ENCODE data around the gene GARS1.
"Not testable (repeated sequence)": the region's sequence is repeated elsewhere in the genome, so short reads cannot be mapped to it uniquely, and the experiment has no call there.

The GARS1 gene

GRCh38 chr7:30630986-30631385 is 36.3 kb downstream of the GARS1 start:
- DNase-seq, result no peak

DNA sequence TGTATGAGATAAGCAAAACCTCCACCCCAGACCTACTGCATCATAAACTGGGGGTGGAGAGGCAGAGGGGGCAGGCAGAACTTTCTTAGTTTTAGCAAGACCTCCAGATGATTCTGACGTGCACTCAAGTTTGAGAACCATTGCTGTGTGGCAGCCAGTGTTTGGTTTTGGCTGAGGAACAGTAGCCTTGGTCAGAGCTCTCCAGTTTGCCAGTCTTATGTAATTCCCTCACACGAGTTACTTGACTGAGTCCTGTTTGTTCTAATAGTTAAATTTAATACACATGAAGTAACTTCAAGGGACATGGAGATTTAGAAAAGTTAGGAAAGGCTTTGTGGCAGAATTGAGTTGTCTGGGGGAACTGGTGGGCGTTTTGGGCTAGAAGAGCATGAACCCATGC is 38.5 kb downstream of the GARS1 start:
- no peak for DNase-seq

GRCh38 chr7:30634193-30634626 is 39.5 kb downstream of the GARS1 start:
- DNase-seq, result no peak

DNA sequence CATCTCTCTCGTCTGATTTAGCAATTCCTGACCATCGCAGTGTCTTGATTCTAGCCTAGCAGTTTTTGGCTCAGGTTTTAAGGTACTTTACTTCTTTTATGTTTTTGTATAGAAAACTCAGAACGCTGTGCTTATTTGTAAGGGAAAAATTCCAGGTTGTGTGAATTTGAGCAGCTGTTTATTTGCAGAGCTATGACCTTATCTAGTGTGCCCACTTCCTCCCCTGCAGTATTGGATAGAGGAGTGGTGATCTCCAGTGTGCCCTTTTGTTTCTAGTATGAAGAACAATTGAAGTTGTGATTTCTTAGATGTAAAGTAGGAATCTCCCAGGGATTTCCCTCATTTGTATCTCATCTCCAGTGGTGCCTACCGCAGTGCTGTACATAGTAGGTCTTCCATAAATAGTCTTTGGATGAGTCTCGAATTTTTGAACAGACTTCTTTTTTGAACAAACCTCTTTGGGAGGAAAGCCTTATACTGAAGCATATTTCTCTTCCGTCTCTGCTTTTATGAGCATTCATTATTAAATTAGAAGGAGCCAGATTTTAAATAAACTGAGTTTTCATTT is 40.0 kb downstream of the GARS1 start:
- DNase-seq, result no peak

GRCh38 chr7:30635798-30636197 is 41.1 kb downstream of the GARS1 start:
- DNase-seq, result no peak

DNA sequence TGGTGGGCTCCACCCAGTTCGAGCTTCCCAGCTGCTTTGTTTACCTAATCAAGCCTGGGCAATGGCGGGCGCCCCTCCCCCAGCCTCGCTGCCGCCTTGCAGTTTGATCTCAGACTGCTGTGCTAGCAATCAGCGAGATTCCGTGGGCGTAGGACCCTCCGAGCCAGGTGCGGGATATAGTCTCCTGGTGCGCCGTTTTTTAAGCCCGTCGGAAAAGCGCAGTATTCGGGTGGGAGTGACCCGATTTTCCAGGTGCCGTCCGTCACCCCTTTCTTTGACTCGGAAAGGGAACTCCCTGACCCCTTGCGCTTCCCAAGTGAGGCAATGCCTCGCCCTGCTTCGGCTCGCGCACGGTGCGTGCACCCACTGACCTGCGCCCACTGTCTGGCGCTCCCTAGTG is 47.6 kb downstream of the GARS1 start:
- not testable (repeated sequence) for DNase-seq

DNA sequence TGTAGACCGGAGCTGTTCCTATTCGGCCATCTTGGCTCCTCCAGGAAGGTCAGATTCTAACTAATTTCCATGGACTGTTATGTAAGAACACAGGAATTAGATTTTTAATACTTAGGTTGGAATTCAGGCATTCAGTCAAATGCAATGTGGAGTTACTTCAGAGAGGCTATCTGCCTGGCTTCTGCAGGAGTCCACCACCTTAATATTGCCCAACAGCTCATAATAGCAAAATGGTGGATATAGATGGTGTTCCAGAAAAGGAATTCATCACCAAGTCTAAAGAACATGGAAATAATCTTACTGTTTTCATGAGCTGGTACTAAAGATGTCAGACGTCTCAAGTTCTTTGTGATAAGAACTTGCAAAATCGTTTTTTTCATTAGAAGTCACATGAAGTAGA is 48.1 kb downstream of the GARS1 start:
- no peak for DNase-seq

- DNase-seq, result no peak
Measured at GRCh38 chr7:30644286-30644955, 49.7 kb downstream of the GARS1 start.

DNA sequence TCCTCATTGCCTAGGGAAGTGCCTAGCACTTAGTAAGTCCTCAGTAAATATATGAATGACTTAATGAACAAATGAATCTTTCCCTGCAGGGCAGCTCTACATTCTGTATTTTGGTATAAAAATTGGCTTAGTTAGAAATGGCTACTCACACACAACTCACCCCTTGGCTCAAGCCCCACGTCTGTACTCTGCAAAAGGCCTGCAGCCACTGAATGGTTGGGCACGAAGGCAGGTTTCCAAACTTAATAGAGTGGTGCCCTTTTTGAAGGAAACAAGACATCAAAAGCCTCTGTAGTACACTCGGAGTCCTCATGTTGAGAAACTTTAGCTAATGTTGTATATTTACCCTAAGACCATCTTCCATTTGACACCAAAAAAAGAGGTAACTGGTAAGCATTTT is 51.0 kb downstream of the GARS1 start:
- DNase-seq, result no peak

GRCh38 chr7:30646154-30646553 is 51.5 kb downstream of the GARS1 start:
- DNase-seq, result no peak

DNA sequence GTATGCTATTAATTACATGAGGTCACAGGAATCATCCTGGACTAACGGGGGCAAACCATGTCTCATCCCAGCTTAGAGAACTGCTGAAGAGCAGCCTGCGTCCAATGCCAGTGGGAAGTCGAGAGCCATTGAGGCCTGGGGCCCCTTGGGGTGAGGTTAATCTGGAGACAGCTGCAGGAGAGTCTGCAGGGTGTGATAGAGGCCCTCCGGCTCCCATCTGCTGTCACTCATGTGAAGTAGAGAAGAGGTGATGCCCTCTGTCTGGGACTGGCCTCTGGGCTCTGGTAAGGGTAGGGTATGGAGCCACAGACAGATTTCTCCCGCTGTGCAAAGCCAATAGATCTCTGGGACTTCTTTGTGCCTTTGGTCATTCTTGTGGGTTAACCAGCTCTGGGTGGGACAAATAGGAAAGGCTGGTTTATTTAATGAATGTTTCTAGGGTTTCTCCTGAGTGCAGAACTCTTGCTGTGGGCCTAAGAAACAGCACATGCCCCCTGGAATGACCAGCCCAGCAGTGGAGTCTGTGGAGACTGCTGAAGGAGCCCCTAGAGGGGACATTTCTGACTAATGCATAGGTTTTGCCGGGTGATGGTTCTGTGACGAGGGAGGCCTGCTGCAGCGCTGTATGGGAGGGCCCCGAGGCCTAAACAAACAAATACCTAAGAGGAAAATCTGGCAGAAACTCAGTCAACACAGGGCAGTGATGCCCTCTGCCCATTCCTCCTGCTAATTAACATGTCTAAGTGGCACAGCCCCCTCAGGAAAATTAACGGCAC is 53.1 kb downstream of the GARS1 start:
- DNase-seq, result no peak

DNA sequence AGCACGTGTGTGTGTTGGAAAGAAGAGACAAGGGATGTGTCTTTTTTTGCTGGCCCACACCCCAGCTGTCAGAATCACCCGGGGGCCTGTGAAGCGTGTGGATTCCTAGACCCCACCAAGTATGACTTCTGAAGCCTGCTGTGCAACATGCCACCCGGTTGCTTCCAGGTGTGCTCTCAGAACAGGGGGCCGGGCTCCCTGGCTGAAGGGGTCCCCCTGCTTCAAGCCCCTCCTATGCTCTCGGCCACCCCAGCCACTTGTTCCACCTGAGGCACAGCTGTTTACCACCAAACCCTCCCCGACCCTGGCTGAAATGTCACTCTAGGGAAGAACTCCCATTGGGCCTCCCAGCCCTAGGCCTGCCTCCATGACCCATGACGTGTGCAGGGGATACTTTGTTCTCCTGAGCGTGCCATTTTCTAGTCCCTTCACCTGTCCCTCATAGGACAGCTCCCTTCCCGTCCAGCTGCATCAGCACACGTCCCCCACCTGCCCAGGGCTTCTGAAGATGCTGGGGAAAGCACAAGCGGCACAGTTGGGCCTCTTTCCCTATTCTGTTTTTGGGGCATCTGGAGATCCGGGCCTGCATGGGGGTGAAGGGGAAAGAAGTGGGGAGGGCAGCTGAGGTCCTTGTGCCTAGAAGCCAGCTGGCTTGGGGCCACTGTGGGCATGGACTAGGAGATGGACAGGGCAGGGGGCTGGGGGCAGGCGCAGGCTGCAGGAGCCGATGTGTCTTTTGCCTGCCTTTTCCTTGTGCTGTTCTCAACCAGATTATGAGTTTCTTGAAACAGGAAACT is 54.3 kb downstream of the GARS1 start:
- DNase-seq, result no peak

DNA sequence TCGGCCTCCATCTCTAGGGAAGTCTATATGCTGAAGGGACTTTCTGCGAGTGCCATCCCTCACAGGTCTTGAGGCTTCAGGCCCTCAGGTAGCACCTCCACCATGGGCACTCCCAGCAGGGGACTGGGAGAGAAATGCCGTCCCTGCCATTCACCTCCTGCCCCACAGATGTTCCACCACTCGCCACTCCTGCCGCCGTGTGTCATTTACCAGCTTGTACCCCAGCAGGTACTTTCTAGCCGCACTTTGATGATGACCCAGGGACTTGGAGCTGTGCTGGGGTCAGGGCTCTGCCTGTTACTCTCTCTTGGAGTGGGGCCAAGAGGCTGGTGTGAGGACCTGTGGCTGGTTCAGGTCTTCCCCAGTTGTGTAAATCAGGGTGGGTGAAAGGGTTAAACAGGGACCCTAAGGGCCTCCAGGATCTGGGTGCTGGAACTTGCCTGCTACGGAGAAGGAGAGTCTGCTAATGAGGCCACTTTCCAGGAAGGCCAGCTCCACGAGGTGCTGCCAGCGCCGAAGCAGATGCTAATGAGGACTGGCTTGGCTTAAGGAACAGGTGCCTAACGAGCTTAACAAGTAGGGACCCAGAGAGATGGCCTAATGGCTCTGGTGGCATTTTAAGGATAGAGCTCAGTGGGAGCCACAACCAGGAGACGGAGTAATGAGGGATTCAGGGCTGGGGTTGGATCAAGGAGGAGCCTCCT is 55.2 kb downstream of the GARS1 start:
- no peak for DNase-seq

DNA sequence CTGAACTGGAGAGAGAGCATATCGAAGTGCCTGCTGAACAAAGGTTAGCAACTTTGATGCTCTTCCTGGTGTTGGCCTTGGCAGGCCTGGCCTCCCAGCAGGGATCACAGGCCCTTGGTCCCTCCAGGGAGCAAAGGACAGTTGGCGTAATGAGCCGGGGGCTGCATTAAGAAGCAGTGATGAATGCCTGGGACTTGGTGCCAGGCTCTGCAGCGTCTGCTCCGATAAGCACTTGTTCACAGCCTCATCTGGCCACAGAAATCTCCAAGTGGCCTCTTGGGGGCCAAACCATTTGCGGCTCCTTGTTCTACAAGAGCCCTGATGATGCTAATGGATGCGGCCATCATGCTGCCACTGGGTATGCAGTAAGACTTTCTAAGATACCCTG is 55.7 kb downstream of the GARS1 start:
- DNase-seq, result no peak

DNA sequence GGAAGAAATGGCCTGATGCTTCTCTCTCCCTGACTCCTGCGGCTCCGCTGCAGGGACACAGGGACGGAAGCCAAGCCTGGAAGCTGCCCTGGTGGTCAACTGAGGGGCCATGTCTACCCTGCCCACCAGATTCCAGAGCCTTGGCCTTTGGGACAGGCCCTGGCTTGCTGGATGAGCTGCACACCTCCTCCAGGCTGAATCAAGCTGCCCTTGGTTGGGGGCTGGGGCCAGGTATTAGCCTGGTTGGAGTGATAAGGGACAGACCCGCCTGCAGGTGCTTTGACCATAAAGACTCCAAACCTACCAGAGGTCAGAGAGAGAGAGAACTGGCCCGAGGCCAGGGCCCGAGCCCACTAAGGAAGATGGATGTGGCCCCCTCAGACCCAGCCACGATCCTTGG is 57.5 kb downstream of the GARS1 start:
- no peak for DNase-seq

- DNase-seq, result no peak
Measured at GRCh38 chr7:30652698-30653641, 58.3 kb downstream of the GARS1 start.

DNA sequence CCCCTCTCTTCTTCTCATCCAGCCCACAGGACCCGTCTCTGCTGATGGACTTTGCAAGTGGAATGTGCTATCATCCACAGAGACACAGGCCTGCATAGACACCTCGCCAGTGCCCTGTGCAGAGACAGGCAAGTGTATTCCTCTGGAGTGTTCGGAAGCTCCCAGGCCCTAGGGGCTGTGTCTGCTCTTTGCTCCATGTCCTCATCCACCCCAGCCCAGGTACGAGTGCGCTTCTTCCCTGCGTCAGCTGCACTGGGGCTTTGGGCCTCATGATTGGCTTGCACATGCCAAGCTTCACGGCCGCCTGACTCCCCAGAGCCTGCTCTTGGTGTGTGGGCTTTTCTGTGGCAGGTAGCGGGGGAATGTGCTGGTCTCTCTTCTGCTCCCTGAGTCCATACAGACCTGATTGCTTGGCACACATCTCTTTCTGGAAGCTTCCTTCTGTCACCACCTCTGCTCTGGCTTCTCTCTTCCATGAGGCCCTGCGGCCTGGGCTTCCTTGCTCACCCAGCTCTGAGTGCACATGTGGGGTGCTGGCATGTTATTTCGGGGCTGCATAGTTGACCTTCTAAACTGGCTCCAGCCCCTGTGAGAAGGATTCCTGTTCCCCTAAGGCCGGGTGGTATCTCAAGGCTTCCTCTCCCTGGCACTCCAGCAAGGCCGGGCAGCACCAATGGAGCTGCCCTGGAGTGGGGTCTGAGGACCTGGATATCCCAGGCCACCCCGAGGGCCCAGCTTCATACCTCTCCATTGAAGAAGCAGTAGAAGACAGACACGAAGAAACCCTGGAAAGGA is 59.8 kb downstream of the GARS1 start:
- DNase-seq, result no peak

DNA sequence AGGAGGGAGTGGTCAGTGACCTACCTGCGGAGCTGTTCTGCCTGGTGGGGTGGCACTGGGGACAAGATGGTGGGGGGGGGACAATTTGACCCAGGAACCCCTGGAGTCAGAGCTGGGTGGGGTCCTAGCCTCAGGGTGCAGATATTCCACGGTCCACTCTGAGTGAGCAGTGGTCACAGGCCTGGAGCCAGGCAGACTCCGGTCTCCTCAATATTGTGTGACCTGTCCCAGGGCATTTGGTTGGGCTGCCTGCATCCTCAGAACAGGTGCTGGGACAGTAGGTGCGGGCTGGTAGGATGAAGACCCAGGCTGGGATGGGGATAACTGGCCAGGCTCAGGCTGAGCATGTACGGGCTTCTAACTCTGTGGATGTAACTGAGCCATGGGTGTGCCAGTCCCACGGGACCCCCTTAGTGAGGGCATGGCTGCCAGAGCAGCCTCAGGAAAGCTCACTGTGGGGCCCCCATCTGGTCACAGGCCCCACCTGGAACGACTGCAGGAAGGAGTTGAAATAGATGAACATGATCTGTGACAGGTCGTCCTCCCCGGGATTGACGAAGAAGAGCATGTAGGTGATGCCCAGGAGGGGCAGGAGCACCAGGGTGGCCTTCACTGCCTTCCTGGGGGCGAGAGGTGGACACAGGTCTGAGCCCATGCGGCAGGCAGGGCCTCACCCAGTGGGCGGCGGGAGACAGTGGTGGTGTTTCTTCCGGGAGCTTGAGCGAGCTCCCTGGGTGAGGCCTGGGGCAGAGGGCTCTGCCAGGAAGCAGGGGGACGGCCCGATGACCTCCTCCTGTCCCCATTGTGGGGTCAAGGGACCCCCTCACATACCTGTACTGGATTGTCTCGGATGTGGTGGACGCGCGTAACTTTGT is 60.7 kb downstream of the GARS1 start:
- no peak for DNase-seq
